T-helper 2 cell treated with Interferon-gamma antibody and Interleukin-4, amounts not matched to agents 100 ng/mL and 5 ng/mL, for 36 hours (primary cell): Measurements from ENCODE around the gene FAM221A. TPM values are rescaled to one million over a fixed set of nuclear protein-coding genes. Genes with fewer than 3 reads are reported as not detected.
"Not testable (repeated sequence)": the region's sequence is repeated elsewhere in the genome, so short reads cannot be mapped to it uniquely, and the experiment has no call there.

Experiments
- intact Hi-C: fragments of 100-400 bp; cut with micrococcal nuclease; formaldehyde crosslinking; loops from one replicate; pipeline ENCODE4 v1.15.1; 2023
- total RNA-seq: library from RNA; stranded (reverse); gene quantifications from 2 replicates; pipeline ENCODE4 v1.2.3, GENCODE V29; 2022

FAM221A gene
- total RNA-seq, 1 donor from 2014 or later, result 3.6 TPM

DNA sequence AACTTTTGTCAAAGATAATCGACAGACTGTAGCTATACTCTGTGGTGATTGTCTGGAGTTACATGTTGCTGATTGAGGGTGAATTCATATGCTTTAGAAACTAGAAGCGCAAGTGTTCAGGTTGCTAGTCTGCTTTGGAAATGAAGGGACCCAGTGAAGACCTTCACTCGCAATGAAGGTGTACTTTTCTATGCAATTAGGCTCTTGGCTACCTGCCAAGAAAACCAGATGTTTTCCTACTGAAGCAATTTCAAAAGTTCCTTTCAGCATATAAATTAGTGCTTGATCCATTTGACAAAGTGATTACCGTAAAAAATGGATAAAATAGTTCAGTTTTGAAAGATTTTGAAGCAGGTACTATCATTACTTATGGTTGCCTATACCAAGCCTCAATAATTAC, 20.0 kb downstream of the FAM221A start:
- intact Hi-C loops, result no loop called here

DNA sequence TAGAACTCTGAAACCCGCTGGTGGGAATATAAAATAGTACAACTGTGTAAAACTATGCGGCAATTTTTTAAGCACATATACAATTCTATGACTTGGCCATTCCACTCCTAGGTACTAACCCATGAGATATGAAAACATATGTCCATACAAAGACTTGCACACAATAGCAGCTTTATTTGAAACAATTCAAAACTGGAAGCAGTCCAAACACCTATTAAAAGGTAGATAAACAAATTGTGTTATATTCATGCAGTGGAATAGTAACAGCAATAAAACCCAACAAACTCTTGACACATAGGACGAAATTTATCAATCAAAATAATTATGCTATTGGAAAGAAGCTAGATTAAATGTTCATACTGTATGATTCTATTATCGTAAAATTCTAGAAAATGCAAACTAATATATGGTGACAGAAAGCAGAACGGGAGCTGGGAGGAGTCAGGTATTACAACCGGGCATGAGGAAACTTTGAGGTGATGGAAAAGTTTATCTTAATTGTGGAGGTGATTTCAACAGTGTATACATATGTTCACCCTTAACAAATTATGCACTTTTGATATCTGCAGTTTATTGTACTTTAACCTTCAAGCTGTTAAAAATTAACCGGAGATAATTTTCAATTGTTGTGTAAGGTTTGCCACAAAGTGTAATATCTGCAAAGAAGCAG, 29.2 kb downstream of the FAM221A start:
- intact Hi-C loops, result no loop called here

DNA sequence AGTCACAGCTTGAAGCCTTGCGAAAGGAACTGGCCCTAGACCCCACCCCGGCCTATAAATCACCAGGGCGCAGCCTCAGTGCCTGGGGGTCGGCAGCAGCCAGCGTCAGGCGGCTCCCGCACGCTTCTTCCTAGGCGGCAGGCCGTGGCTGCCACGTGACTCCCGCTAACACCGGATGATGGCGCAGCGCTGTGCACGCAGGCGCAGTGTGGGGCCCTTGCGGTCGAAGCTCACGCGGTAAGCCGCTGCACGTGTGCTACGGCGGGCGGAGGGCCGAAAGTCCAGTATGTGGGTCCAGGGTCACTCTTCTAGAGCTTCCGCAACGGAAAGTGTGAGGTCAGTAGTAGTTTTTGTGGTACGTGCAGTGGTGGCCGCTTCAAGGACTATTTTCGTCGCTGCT, 30.0 kb downstream of the FAM221A start, which contains the start of gene STK31:
Gene STK31 (plus strand): TSS at position 220 of the 400 bp plus-strand sequence. CDS start 67 bp downstream, at position 287.
- intact Hi-C loops, result no loop called here

DNA sequence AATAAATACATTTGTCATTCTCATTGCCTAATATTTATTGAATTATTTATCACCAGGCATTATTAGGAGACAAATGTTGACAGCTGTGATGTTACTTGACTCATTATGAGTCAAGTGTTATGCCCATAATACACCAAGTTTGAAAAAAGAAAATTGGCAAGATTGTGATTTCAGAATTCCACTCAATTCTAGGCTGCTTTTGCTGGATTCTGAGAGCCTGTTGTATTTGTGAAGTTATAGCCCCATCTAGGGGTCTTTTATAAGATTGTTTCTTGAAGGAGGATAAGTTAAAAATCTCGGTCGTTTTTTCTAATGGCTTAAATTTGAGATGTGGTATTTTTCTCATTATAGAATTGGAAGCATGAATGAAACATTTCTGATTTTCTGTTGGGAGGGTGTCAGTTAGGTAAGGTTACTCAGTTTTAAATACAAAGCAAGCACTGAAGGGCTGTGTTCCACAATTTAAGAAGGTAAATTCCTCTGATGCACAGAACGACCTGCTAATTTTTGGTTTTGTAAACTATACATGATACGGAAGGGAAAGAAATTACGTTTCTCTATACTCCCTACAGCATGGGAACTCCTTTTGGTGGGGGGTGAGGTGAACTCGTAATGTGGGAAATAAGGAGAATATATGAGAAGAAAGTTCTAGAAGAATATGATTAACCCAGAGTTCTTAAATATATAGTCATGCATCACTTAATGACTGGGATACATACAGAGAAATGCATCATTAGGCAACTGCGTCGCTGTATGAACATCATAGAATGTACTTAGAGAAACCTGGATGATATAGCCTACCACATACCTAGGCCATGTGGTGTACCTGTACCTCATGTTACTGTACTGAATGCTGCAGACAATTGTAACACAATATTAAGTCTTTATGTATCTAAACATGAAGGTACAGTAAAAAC, 32.6 kb downstream of the FAM221A start:
- intact Hi-C loops, result loop anchor here (1.0 to 2.0 kb wide), 3 partner anchors 142 to 440 kb away; no protein-coding TSS in a partner anchor

DNA sequence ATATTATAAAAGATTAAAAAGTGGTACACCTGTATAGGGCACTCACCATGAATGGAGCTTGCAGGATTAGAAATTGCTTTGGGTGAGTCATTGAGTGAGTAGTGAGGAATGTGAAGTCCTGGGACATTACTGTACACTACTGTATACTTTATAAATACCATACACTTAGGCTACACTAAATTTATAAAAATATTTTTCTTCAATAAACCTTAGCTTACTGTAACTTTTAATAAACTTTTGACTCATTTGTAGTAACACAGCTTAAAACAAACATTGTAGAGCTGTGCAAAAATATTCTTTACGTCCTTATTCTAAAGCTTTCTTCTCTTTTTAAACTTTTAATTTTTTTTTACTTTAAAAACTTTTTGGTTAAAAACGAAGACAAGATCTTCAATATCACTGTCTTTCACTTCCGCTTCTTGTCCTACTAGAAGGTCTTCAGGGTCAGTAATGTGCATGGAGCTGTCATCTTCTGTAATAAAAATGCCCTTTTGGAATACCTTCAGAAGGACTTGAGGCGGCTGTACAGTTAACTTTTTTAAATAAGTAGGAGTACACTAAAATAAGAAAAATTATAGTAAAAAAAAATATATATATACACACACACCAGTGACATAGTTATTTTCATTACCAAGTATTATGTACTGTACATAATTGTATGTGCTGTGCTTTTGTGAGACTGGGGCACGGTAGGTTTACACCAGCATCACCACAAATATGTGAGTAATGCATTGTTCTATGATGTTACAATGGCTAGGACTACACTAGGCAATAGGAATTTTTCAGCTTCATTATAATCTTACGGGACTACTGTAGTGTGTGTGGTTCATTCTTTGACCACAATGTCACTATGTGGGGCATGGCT, 33.5 kb downstream of the FAM221A start:
- intact Hi-C loops, result loop anchor here (2.0 kb wide), 1 partner anchor 441 kb away; no protein-coding TSS in a partner anchor

DNA sequence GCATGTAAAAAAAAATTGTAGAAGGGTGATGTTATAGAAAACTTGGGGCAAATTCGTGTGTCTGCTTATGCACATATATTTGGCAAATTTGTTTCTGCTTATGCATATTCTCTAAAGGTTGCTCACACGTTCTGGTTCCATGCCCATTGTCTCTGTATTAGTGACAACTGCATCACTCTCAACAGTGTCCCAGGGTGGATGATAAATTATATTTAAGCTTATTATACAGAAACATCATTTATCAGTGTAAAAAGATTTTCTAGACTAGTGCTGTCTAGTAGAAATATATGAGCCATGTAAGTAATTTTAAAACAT, 34.1 kb downstream of the FAM221A start:
- intact Hi-C loops, result no loop called here

DNA sequence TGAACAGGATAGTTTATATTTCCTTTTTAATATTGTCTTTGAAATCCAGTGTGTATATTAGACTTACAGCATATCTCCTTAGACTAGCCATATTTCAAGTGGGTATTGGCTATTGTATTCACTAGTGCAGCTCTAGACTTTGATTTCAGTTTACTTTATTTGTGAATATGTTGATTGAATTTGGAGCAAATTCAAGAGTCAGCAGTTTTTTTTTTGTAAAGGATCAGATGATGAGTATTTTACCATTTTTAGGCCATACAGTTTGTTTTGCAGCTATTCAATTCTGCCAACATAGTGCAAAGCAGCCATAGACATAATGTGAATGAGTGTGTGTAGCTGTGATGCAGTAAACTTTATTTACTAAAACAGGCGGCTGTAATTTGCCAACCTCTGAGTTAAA, 34.6 kb downstream of the FAM221A start:
- intact Hi-C loops, result no loop called here

DNA sequence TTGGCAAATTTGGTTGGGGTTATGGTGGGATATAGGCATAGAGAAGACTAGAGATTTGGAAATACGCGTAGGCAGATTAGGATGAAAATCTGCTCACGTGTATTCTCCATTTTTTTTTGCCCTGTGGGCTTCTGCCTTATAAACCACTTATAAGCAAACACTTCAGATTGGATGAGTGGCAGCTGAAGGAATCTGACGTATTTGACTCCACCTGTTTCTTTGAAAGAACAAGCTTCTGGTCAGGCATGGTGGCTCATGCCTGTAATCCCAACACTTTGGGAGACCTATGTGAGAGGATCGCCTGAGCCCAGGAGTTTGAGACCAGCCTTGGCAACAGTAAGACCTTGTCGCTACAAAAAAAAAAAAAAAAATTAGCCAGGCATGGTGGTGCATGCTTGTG, 35.1 kb downstream of the FAM221A start:
- intact Hi-C loops, result no loop called here

DNA sequence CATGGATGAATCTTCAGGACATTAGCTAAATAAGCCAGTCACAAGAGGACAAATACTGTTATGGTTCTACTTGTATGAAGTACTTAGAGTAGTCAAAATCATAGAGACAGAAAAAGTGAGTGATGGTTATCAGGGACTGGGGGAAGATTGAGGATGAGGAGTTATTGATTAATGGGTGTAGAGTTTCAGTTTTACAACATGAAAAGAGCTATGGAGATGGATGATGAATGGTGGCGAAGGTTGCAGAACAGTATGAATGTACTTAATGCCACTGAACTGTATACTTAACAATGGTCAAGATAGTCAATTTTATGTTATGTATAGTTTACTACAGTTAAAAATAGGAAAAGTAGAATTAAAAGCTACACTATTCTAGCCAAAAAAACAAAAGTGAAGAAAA, 37.8 kb downstream of the FAM221A start:
- intact Hi-C loops, result no loop called here

DNA sequence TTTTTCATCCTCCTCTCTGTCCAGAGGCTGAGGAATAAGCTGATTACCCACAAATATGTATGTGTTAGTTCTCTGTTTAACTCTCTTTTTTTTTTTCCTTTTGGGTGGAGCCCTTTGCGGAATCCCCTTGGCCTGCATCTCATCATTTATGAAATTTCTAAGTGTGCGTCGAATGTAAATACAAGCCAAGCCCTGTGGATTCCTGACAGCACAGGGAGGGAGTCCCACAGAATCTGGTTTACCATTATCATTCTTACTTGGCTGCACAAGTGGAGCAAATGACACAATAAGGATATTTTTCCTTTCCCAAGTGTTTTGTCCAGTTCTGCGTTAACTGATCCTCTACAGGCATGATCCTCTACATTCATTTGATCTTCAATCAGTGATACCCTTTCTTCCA, 41.5 kb downstream of the FAM221A start:
- intact Hi-C loops, result no loop called here

DNA sequence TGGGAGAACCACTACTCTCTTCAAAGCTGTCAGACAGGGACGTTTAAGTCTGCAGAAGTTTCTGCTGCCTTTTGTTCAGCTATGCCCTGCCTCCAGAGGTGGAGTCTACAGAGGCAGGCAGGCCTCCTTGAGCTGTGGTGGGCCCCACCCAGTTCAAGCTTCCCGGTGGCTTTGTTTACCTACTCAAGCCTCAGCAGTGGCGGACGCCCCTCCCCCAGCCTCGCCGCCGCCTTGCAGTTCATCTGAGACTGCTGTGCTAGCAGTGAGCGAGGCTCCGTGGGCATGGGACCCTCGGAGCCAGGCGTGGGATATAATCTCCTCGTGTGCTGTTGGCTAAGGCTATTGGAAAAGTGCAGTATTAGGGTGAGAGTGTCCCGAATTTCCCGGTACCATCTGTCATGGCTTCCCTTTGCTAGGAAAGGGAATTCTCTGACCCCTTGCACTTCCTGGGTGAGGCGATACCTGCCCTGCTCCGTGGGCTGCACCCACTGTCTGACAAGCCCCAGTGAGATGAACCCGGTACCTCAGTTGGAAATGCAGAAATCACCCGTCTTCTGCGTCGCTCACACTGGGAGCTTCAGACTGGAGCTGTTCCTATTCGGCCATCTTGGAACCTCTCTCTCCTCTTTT, 42.7 kb downstream of the FAM221A start:
- intact Hi-C loops, result not testable (repeated sequence)

DNA sequence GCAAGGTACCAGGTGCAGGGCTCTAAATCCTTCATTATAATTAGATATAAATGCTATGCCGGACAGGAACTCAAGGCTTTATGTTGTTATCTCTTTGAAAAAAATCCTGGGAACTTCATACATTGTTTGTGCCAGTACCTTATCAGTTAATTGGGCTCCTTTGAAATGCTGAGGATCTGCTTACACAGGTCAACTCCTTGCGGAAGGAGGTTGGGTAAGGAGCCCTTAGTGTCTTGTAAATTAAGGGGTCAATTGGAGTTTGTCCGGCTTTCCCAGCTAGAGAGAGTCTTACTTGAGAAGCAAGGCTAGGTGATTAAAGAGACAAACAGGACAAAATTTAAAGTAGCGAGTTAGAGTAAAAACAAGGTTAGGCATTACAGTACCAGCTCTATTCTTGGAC, 44.1 kb downstream of the FAM221A start:
- intact Hi-C loops, result not testable (repeated sequence)

DNA sequence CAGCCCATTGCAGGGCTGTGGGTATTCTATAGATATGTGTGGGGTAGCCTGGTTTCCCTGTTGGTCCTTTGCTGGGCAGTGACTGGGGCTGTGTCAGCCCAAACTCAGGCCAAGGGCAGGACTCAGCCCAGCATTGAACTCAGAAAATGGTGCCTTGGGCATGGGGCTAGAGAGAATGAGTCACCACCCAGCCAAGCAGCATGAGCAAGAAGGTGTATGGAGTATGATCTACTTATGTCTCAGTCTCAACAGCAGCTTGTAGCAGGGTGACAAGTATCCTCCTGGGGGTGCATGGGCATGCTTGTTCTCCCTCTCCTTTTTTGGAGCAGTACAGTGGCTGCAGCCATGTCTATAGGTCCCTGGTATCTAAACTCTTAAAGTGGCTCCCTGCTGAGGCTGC, 62.1 kb downstream of the FAM221A start:
- intact Hi-C loops, result no loop called here

DNA sequence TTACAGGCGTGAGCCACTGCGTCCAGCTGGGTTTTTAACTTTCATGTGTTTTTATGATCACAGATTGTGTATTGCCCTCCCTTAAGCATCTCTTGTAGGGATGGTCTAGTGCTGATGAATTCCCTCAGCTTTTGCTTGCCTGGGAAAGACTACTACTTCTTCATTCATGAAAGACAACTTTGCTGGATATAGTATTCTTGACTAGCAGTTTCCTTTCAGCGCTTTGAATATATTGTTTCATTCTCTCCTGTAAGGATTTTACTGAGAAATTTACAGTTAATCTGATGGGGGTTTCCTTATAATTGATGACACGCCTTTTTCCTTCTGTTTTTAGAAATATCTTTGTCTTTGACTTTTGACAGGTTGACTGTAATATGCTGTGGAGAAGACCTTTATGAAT, 63.2 kb downstream of the FAM221A start:
- intact Hi-C loops, result no loop called here

DNA sequence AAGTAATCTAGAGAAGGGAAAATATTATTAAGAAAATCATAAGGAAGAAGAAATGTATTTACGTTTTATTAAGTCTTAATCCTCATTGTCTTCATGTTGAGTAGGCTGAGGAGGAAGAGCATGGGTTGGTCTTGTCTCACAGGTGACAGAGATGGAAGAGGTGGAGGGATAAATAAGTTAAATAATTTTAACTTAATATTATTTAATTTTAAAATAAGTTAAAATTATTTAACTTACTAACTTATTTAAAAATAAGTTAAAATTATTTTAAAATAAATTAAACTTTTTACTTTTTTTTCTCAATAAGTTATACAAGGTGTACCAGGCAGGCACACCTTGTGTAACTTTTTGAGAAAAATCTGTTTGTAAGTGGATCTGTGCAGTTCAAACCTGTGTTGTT, 66.6 kb downstream of the FAM221A start:
- intact Hi-C loops, result no loop called here

DNA sequence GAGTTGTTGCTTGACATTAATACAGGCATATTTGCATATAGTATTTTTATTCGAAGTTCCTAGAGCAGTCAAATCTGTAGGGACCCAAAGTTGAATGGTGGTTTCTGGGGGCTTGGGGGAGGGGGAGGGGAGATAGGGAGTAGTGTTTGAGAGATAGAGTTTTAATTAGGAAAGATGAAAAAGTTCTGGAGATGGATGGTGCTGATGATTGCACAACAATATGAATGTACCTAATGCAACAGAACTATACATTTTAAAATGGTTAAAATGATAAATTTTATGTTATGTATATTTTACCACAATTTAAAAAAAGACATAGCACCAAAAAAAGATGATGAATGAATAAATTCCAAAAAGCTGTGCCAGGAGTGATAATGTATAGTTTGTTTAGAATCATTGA, 71.9 kb downstream of the FAM221A start:
- intact Hi-C loops, result no loop called here

Other genes with a start within 250 kb of the FAM221A start
- 13.3 and 15.0 TPM in 2 replicates for gene IGF2BP3, start 209.7 kb upstream of the FAM221A start, total RNA-seq
- gene TRA2A, start 148.2 kb upstream of the FAM221A start, total RNA-seq, result 125 and 131 TPM in 2 replicates
- gene CCDC126, start 82.8 kb upstream of the FAM221A start, total RNA-seq, result 5.7 and 7.0 TPM in 2 replicates
- gene STK31, start 30.0 kb downstream of the FAM221A start, total RNA-seq, result 0.07 and 0.32 TPM in 2 replicates